ENCODE data around the gene GBX1.

Gene GBX1

DNA sequence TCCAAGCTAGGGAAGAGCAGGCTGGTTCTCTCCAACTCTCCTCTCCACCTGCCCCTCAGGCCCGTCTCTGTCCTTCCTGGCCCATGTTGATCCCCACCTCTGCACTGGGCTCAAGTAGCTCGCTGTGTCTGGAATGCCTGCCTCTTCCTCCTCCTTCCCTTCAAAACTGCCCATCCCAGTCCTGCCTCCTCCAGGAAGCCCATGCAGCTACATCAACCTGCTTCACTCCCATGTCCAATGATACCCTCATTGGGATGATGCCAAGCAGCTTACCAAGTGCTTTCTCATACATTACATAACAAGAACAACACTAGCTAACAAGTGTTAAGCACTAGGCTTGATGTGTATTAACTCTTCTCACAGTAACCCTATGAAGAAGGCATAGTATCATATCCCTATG lies 11.3 kb upstream of the GBX1 start:
- no peak for DNase-seq (ENCODE audit: low read depth)
- H3K4me3 ChIP-seq (ENCODE audit: low read depth, low read length): no peak overlapping the region
- TF ChIP-seq, protein P1, sequence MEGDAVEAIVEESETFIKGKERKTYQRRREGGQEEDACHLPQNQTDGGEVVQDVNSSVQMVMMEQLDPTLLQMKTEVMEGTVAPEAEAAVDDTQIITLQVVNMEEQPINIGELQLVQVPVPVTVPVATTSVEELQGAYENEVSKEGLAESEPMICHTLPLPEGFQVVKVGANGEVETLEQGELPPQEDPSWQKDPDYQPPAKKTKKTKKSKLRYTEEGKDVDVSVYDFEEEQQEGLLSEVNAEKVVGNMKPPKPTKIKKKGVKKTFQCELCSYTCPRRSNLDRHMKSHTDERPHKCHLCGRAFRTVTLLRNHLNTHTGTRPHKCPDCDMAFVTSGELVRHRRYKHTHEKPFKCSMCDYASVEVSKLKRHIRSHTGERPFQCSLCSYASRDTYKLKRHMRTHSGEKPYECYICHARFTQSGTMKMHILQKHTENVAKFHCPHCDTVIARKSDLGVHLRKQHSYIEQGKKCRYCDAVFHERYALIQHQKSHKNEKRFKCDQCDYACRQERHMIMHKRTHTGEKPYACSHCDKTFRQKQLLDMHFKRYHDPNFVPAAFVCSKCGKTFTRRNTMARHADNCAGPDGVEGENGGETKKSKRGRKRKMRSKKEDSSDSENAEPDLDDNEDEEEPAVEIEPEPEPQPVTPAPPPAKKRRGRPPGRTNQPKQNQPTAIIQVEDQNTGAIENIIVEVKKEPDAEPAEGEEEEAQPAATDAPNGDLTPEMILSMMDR (IDR thresholded peaks at IDR 0.05; ENCODE audit: low read depth, low read length, missing control alignments): no peak

DNA sequence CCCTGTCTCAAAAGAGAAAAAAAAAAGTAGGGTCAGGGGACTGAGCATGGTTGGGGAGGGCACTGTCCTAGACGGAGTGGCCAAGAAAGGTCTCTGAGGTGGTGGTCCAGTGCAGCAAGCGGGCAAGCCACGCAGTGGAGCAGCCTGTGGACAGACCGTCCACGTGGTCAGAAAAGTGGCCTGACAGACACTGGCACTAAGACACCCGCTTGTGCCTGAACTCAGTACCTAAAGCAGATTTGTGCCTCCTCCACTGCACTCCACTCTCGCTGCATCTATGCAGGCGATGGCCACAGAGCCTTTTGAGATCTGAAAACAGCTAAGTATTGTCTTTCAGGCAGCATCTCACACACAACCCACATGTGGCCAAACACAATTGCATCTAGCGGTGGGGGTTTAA lies 10.7 kb upstream of the GBX1 start:
- no peak overlapping the region for H3K4me3 ChIP-seq (ENCODE audit: low read depth, low read length)
- TF ChIP-seq, protein P1 (IDR thresholded peaks at IDR 0.05; ENCODE audit: low read depth, low read length, missing control alignments): no peak
- DNase-seq (ENCODE audit: low read depth): no peak

- DNase-seq (ENCODE audit: low read depth): no peak
- TF ChIP-seq, protein P1 (IDR thresholded peaks at IDR 0.05; ENCODE audit: low read depth, low read length, missing control alignments): no peak
- H3K4me3 ChIP-seq (ENCODE audit: low read depth, low read length): no peak overlapping the region
These were observed 9.8 kb upstream of the GBX1 start for GRCh38 chr7:151177310-151177709.

DNA sequence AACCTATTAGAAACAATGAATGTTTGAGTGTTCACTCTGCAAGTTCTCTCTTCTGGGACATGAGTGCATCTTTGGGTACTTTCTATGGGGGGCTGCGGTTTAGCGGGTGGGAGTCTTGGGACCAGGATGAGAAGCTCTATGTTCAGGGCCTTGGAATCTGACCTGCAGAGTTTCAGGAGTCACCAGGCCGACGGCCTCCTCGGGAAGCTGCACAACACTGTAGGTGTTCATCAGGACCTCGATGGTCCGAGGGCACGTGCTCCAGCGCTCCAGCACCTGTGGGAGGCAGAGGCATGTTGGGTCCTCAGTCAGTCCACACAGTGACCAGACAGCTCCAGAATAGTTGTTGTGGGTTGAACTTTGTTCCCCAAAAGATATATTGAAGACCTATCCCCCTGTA lies 8.9 kb upstream of the GBX1 start:
- DNase-seq (ENCODE audit: low read depth): no peak
- H3K4me3 ChIP-seq (ENCODE audit: low read depth, low read length): no peak overlapping the region
- TF ChIP-seq, protein P1 (IDR thresholded peaks at IDR 0.05; ENCODE audit: low read depth, low read length, missing control alignments): no peak

DNA sequence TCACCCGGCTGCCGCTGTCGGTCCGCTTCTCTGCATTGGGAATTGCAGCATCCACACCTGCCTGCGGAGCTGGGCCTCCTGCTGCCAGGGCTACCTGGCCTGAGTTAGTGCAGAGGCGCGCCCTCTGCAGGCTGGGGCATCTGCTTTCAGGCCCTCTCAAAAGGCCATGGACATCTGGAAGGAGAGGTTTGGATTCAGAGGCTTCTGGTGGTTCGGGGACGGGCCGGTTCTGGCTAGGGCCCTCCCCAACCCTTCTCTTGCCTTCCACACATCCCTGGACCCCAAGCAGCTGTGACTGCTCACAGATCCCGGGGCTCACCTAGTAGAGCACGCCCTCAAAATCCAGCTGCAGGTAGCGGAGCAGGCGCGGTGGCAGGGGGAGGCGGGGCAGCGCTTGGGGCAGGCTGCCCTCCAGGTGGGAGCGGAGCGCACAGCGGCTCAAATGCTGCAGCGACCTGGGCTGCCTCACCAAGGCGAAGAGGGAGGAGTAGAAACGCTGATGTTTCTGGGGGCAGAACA lies 8.4 kb upstream of the GBX1 start:
- no peak overlapping the region for H3K4me3 ChIP-seq (ENCODE audit: low read depth, low read length)
- TF ChIP-seq, protein P1 (IDR thresholded peaks at IDR 0.05; ENCODE audit: low read depth, low read length, missing control alignments): no peak
- no peak for DNase-seq (ENCODE audit: low read depth)

DNA sequence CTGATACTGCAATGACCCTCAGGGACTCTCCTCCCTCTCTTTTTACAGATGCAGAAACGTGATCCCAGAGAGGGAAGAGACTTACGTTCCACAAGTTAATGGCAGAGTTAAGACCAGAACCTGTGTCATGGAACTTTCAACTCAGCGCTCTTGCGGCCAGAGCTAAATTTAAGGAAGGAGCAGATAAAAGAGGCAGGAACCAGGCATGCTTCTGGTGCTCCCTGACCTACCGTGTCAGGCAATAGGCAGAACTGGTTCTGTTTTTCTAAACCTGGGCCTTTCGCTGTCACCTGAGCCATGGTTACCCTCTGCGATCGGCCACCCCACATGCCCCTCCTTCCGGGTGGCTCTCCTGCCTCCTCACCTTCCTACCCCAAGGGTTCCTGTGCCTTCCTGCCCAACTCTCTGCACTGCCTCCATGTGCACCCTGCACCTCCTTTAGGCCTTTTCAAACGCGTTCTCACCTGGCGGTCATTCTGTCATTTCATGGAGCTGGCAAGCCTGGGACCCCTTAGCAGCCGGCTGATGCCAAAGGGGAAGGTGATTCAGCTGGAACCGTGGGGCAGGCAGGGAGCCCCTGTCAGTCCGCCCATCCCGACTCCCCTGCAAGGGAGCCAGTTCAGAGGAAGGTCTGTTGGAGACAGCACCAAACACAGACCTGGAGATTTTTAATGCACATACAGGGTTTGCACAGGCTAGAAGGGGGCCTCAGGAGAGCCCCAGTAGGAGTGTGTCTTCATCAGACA lies 7.7 kb upstream of the GBX1 start:
- TF ChIP-seq, protein P1 (IDR thresholded peaks at IDR 0.05; ENCODE audit: low read depth, low read length, missing control alignments): no peak
- H3K4me3 ChIP-seq (ENCODE audit: low read depth, low read length): no peak overlapping the region
- no peak for DNase-seq (ENCODE audit: low read depth)

Data from GM12864 (cell line).